ENCODE data around the gene RPL22. TPM values are rescaled to one million over a fixed set of nuclear protein-coding genes. Genes with fewer than 3 reads are reported as not detected.

Gene RPL22
- total RNA-seq, 1 experiment from 2014 or later, result 441 TPM

DNA sequence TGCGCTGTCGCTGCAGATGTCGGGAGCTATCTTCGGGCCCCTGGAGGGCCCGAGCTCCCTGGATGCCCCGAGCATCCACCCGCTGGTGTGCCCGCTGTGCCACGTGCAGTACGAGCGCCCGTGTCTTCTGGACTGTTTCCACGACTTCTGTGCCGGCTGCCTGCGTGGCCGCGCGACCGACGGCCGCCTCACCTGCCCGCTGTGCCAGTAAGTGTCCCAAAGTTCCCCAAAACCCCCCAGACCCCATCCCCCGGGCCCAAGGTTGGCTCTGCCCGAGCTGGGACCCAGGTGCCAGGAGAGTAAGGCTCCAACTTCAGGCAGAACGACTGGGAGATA, 7.1 kb upstream of the RPL22 start:
- H3K4me3 Mint-ChIP-seq, result peak overlapping the region; percentile 43

DNA sequence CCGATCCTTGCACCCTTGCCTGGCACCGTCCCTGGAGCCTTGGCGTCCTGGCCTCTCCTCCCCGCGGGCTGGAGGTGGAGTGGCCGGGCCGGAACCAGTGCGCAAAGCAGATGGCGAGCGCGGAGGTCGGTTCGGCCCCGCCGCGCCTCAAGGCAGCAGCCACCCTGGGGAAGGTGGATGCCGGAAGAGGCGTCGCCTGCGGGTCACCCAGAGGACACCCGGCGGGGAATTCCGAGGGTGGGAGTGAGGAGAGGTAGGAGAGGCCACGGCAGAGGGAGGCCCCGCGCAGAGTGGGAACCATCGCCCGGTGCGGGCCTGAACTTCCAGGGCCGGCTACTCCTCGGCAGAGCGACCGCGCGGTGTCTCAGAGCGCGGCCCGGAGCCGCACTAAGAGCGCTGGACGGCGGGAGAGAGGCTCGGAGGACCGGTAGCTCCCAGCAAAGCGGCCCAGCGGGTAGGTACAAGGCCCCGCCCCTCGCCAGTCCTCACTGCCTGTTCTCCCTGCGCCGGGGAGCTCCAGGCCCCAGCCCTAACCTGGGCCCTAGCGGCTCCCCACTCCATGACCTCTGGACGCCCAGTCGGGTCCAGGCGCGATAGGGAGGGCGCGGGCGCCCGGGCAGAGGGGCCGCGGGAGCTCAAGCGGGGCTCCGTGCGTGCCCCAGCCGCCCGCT, 6.6 kb upstream of the RPL22 start, which contains the start of gene RNF207:
Gene RNF207, plus strand, starts transcription at position 271 of the 671 bp plus-strand sequence. CDS start 417 bp downstream, outside the sequence.
- POLR2A ChIA-PET, result interaction anchor here (0.7 to 1.5 kb wide), 6 partner anchors 19 to 33 kb away, joined by 3 to 10 read pairs (median 4); partner anchors contain the start of gene ICMT
- Mint-ChIP-seq H3K36me3 (no peaks in the 10 kb centered on the region), H3K4me3 (peak within 1 kb of the TSS; percentile 61), H3K9me3 (no peaks in the 10 kb centered on the region), H3K27ac (0 out of 2 replicates have a peak within 1 kb of the TSS, but pooled peaks have one; percentile 45), H3K4me1 (peaks cover 24% of the 10 kb centered on the region), H3K27me3 (ENCODE audit: low read depth) (peaks cover 29% of the 10 kb centered on the region)
- DNase-seq (ENCODE audit: low spot score) (peak; percentile 83), ATAC-seq (peak; percentile 60)
- CTCF ChIA-PET, result interaction anchor here (0.5 to 10.3 kb wide), 33 partner anchors 9 to 598 kb away, joined by 3 to 489 read pairs (median 5); partner anchors contain the start of genes CHD5, HES2, HES3 and ICMT
- peak; percentile 7; the same call in 1 of the 2 replicates for TF ChIP-seq ZNF423 (CRISPR knock-in tag; IDR thresholded peaks at IDR 0.05)
- TF ChIP-seq GABPB1 (CRISPR knock-in tag; IDR thresholded peaks at IDR 0.05), result 0 out of 2 replicates have a peak, but pooled peaks have one; percentile 4
- TF ChIP-seq, protein P1, sequence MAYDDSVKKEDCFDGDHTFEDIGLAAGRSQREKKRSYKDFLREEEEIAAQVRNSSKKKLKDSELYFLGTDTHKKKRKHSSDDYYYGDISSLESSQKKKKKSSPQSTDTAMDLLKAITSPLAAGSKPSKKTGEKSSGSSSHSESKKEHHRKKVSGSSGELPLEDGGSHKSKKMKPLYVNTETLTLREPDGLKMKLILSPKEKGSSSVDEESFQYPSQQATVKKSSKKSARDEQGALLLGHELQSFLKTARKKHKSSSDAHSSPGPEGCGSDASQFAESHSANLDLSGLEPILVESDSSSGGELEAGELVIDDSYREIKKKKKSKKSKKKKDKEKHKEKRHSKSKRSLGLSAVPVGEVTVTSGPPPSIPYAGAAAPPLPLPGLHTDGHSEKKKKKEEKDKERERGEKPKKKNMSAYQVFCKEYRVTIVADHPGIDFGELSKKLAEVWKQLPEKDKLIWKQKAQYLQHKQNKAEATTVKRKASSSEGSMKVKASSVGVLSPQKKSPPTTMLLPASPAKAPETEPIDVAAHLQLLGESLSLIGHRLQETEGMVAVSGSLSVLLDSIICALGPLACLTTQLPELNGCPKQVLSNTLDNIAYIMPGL (CRISPR knock-in tag; IDR thresholded peaks at IDR 0.05), result peak; percentile 69; the same call in 1 of the 2 replicates
- TF ChIP-seq, protein P2, sequence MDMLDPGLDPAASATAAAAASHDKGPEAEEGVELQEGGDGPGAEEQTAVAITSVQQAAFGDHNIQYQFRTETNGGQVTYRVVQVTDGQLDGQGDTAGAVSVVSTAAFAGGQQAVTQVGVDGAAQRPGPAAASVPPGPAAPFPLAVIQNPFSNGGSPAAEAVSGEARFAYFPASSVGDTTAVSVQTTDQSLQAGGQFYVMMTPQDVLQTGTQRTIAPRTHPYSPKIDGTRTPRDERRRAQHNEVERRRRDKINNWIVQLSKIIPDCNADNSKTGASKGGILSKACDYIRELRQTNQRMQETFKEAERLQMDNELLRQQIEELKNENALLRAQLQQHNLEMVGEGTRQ (CRISPR knock-in tag; IDR thresholded peaks at IDR 0.05), result no peak
- no peak for TF ChIP-seq NR1H2 (CRISPR knock-in tag; IDR thresholded peaks at IDR 0.05)
- 0 out of 2 replicates have a peak, but pooled peaks have one; percentile 48 for TF ChIP-seq SP1 (CRISPR knock-in tag; conservative IDR thresholded peaks at IDR 0.05)
- no peak for TF ChIP-seq FOXP1 (CRISPR knock-in tag; IDR thresholded peaks at IDR 0.05; ENCODE audit: borderline replicate concordance)
- peak; percentile 68; the same call in 1 of the 2 replicates for TF ChIP-seq TEAD4 (CRISPR knock-in tag; IDR thresholded peaks at IDR 0.05)
- TF ChIP-seq NFYB (CRISPR knock-in tag; conservative IDR thresholded peaks at IDR 0.05; ENCODE audit: low read depth), result no peak
- TF ChIP-seq, protein P3, sequence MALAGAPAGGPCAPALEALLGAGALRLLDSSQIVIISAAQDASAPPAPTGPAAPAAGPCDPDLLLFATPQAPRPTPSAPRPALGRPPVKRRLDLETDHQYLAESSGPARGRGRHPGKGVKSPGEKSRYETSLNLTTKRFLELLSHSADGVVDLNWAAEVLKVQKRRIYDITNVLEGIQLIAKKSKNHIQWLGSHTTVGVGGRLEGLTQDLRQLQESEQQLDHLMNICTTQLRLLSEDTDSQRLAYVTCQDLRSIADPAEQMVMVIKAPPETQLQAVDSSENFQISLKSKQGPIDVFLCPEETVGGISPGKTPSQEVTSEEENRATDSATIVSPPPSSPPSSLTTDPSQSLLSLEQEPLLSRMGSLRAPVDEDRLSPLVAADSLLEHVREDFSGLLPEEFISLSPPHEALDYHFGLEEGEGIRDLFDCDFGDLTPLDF (CRISPR knock-in tag; IDR thresholded peaks at IDR 0.05), result 0 out of 2 replicates have a peak, but pooled peaks have one; percentile 24
- TF ChIP-seq, protein P4, sequence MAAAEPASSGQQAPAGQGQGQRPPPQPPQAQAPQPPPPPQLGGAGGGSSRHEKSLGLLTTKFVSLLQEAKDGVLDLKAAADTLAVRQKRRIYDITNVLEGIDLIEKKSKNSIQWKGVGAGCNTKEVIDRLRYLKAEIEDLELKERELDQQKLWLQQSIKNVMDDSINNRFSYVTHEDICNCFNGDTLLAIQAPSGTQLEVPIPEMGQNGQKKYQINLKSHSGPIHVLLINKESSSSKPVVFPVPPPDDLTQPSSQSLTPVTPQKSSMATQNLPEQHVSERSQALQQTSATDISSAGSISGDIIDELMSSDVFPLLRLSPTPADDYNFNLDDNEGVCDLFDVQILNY (CRISPR knock-in tag; IDR thresholded peaks at IDR 0.05), result 0 out of 2 replicates have a peak, but pooled peaks have one; percentile 31
- TF ChIP-seq TEAD1 (CRISPR knock-in tag; IDR thresholded peaks at IDR 0.05), result 0 out of 2 replicates have a peak, but pooled peaks have one; percentile 39
- 0 out of 2 replicates have a peak, but pooled peaks have one; percentile 27 for TF ChIP-seq NR2C2 (CRISPR knock-in tag; IDR thresholded peaks at IDR 0.05)
- 0 out of 2 replicates have a peak, but pooled peaks have one; percentile 32 for TF ChIP-seq JUN (CRISPR knock-in tag; IDR thresholded peaks at IDR 0.05)
- TF ChIP-seq MYBL2 (CRISPR knock-in tag; IDR thresholded peaks at IDR 0.05), result peak; percentile 55; the same call in 1 of the 2 replicates

More for the DNA sequence above, 7.1 kb upstream of the RPL22 start:
- no peaks in the 10 kb centered on the region for H3K36me3 Mint-ChIP-seq
- ATAC-seq (no peak), DNase-seq (ENCODE audit: low spot score) (no peak)
- H3K4me1 Mint-ChIP-seq, result peaks cover 19% of the 10 kb centered on the region
- ChIA-PET CTCF (interaction anchor here (0.5 to 10.3 kb wide), 28 partner anchors 9 to 597 kb away, joined by 3 to 489 read pairs (median 5); partner anchors contain the start of genes CHD5, HES2, HES3 and ICMT), POLR2A (interaction anchor here (0.7 to 1.5 kb wide), 6 partner anchors 19 to 33 kb away, joined by 3 to 10 read pairs (median 4); partner anchors contain the start of gene ICMT)
- H3K27ac Mint-ChIP-seq, result no peak overlapping the region
- H3K9me3 Mint-ChIP-seq, result no peaks in the 10 kb centered on the region
- TF ChIP-seq, protein P4 (CRISPR knock-in tag; IDR thresholded peaks at IDR 0.05), result no peak
- TF ChIP-seq SP1 (CRISPR knock-in tag; conservative IDR thresholded peaks at IDR 0.05) (no peak), ZNF263 (CRISPR knock-in tag; IDR thresholded peaks at IDR 0.05; ENCODE audit: low read depth) (no peak), CBFB (CRISPR knock-in tag; IDR thresholded peaks at IDR 0.05; ENCODE audit: low read depth) (no peak), ZBTB21 (CRISPR knock-in tag; IDR thresholded peaks at IDR 0.05; ENCODE audit: borderline replicate concordance) (no peak), ZNF121 (CRISPR knock-in tag; IDR thresholded peaks at IDR 0.05) (no peak), FOXJ3 (CRISPR knock-in tag; IDR thresholded peaks at IDR 0.05; ENCODE audit: borderline replicate concordance) (no peak), GTF2I (CRISPR knock-in tag; conservative IDR thresholded peaks at IDR 0.05) (no peak), NFE2L1 (CRISPR knock-in tag; IDR thresholded peaks at IDR 0.05) (no peak)
- TF ChIP-seq, protein P5, sequence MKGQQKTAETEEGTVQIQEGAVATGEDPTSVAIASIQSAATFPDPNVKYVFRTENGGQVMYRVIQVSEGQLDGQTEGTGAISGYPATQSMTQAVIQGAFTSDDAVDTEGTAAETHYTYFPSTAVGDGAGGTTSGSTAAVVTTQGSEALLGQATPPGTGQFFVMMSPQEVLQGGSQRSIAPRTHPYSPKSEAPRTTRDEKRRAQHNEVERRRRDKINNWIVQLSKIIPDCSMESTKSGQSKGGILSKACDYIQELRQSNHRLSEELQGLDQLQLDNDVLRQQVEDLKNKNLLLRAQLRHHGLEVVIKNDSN (CRISPR knock-in tag; IDR thresholded peaks at IDR 0.05), result no peak
- TF ChIP-seq, protein P6, sequence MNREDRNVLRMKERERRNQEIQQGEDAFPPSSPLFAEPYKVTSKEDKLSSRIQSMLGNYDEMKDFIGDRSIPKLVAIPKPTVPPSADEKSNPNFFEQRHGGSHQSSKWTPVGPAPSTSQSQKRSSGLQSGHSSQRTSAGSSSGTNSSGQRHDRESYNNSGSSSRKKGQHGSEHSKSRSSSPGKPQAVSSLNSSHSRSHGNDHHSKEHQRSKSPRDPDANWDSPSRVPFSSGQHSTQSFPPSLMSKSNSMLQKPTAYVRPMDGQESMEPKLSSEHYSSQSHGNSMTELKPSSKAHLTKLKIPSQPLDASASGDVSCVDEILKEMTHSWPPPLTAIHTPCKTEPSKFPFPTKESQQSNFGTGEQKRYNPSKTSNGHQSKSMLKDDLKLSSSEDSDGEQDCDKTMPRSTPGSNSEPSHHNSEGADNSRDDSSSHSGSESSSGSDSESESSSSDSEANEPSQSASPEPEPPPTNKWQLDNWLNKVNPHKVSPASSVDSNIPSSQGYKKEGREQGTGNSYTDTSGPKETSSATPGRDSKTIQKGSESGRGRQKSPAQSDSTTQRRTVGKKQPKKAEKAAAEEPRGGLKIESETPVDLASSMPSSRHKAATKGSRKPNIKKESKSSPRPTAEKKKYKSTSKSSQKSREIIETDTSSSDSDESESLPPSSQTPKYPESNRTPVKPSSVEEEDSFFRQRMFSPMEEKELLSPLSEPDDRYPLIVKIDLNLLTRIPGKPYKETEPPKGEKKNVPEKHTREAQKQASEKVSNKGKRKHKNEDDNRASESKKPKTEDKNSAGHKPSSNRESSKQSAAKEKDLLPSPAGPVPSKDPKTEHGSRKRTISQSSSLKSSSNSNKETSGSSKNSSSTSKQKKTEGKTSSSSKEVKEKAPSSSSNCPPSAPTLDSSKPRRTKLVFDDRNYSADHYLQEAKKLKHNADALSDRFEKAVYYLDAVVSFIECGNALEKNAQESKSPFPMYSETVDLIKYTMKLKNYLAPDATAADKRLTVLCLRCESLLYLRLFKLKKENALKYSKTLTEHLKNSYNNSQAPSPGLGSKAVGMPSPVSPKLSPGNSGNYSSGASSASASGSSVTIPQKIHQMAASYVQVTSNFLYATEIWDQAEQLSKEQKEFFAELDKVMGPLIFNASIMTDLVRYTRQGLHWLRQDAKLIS (CRISPR knock-in tag; IDR thresholded peaks at IDR 0.05; ENCODE audit: borderline replicate concordance), result no peak
- H3K27me3 Mint-ChIP-seq (ENCODE audit: low read depth), result peaks cover 29% of the 10 kb centered on the region
